Measurements from ENCODE around the gene ACTG2.

The ACTG2 gene

DNA sequence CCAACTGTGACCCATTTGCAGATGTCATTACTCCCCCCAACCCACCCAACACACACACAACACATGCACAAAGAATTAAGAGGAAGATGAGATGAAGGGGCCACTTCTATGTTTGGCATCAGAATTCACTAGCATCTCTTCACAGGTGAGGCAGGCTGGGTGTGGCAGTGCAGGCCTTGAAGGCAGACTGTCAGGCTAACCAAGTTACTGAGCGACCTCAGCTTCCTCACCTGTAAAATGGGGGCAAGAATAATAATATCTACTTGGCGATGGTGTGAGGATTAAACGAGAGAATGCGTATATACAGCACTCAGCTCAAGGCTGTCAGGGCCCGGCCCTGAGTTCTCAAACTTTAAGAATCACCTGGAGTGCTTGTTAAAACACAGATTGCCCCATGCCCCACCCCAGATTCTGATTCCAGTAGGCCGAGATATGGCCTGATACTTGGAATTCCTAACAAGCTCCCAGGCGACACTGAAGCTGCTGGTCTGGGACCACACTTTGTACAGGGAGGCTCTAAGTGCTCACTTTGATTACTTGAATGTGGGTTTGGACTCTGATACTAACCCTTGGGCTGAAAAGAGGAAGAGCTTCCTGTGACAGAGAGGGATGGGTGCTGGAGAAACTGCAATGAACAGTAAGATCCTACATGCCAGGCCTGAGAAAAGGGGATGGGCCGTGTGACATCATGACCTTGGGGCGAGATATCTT, 1.1 kb downstream of the ACTG2 start:
- no peaks in the 10 kb centered on the region for H3K27me3 ChIP-seq (ENCODE audit: insufficient read depth, low read length, poor library complexity, severe bottlenecking)

DNA sequence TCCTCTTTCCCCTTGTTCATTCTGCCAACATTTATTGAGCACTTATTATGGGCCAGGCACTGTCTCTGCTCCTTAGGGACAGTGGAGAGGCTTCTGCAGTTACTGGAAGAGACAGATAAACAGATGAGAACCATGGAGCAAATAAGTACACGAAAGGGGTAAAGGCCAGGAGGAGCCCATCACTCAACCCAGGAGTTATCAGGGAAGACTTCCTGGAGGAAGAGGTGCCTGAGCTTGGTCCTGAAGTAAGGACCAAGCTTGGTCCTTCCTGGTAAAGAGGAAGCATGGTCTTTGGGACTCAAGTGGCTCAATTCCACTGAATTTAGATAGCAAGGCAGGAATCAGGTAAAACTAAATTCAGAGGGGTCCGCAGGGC, 1.7 kb downstream of the ACTG2 start:
- H3K27me3 ChIP-seq (ENCODE audit: insufficient read depth, low read length, poor library complexity, severe bottlenecking): no peaks in the 10 kb centered on the region
- H3F3A ChIP-seq (ENCODE audit: low read depth): peaks cover 4% of the 10 kb centered on the region; the same call in 1 of the 2 replicates
- H3K9me2 ChIP-seq (replicated peaks; ENCODE audit: low read depth, low read length): no peaks in the 10 kb centered on the region
- no peak for TF ChIP-seq EZH2phosphoT487 (IDR thresholded peaks at IDR 0.05; ENCODE audit: borderline replicate concordance)
- TF ChIP-seq, protein P1, sequence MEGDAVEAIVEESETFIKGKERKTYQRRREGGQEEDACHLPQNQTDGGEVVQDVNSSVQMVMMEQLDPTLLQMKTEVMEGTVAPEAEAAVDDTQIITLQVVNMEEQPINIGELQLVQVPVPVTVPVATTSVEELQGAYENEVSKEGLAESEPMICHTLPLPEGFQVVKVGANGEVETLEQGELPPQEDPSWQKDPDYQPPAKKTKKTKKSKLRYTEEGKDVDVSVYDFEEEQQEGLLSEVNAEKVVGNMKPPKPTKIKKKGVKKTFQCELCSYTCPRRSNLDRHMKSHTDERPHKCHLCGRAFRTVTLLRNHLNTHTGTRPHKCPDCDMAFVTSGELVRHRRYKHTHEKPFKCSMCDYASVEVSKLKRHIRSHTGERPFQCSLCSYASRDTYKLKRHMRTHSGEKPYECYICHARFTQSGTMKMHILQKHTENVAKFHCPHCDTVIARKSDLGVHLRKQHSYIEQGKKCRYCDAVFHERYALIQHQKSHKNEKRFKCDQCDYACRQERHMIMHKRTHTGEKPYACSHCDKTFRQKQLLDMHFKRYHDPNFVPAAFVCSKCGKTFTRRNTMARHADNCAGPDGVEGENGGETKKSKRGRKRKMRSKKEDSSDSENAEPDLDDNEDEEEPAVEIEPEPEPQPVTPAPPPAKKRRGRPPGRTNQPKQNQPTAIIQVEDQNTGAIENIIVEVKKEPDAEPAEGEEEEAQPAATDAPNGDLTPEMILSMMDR (conservative IDR thresholded peaks at IDR 0.05; ENCODE audit: low read length): no peak
- H3K36me3 ChIP-seq (ENCODE audit: insufficient read depth, low read length): no peaks in the 10 kb centered on the region
- H3K4me1 ChIP-seq (ENCODE audit: insufficient read depth, low read length, poor library complexity, severe bottlenecking): peaks cover 31% of the 10 kb centered on the region
- H3K9ac ChIP-seq (ENCODE audit: low read depth, low read length, poor library complexity, severe bottlenecking): no peak overlapping the region
- no peak overlapping the region for H2AFZ ChIP-seq (ENCODE audit: low read length)
- no peak overlapping the region for H3K4me2 ChIP-seq (ENCODE audit: low read depth, low read length, poor library complexity, severe bottlenecking)
- H4K20me1 ChIP-seq (ENCODE audit: insufficient read depth, low read length, poor library complexity, severe bottlenecking): no peaks in the 10 kb centered on the region
- H3K79me2 ChIP-seq (ENCODE audit: insufficient read depth, low read length): no peaks in the 10 kb centered on the region
- no peak overlapping the region for H3K4me3 ChIP-seq (ENCODE audit: low read length, poor library complexity, severe bottlenecking)
- no peaks in the 10 kb centered on the region for H3K9me3 ChIP-seq (ENCODE audit: insufficient read depth, low read depth, low read length)

More for the DNA sequence above, 1.1 kb downstream of the ACTG2 start:
- Histone ChIP-seq H3K4me3 (ENCODE audit: low read length, poor library complexity, severe bottlenecking) (no peak overlapping the region), H3K4me1 (ENCODE audit: insufficient read depth, low read length, poor library complexity, severe bottlenecking) (peaks cover 31% of the 10 kb centered on the region), H2AFZ (ENCODE audit: low read length) (no peak overlapping the region), H4K20me1 (ENCODE audit: insufficient read depth, low read length, poor library complexity, severe bottlenecking) (no peaks in the 10 kb centered on the region), H3K9me3 (ENCODE audit: insufficient read depth, low read depth, low read length) (no peaks in the 10 kb centered on the region), H3K79me2 (ENCODE audit: insufficient read depth, low read length) (no peaks in the 10 kb centered on the region), H3F3A (ENCODE audit: low read depth) (peaks cover 4% of the 10 kb centered on the region; the same call in 1 of the 2 replicates), H3K9ac (ENCODE audit: low read depth, low read length, poor library complexity, severe bottlenecking) (no peak overlapping the region), H3K9me2 (replicated peaks; ENCODE audit: low read depth, low read length) (no peaks in the 10 kb centered on the region), H3K4me2 (ENCODE audit: low read depth, low read length, poor library complexity, severe bottlenecking) (no peak overlapping the region), H3K36me3 (ENCODE audit: insufficient read depth, low read length) (no peaks in the 10 kb centered on the region)
- TF ChIP-seq EZH2phosphoT487 (IDR thresholded peaks at IDR 0.05; ENCODE audit: borderline replicate concordance): no peak
- TF ChIP-seq, protein P1 (conservative IDR thresholded peaks at IDR 0.05; ENCODE audit: low read length): no peak

DNA sequence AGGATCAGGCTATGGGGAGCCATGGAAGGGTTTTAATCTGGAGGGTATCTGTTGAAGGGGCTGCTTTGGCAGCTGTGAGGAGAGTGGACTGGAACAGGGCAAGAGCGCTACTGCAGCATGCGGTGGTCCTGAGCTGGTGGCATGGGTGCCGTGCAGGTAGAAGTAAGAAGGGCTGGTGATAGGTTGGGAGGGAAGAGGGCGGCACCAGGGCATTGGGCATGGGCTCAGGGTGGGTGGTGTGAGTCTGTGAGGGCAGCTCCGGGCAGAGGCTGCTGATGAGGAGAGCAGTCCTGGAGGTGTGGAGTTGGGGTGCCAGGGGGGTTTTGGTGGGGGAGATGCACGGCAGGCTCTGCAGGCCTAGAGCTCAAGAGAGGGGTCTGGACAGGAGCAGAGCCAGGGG, 2.1 kb downstream of the ACTG2 start:
- no peak overlapping the region for H3K4me3 ChIP-seq (ENCODE audit: low read length, poor library complexity, severe bottlenecking)

More for the DNA sequence above, 2.1 kb downstream of the ACTG2 start:
- Histone ChIP-seq H3K4me2 (ENCODE audit: low read depth, low read length, poor library complexity, severe bottlenecking) (no peak overlapping the region), H3K4me1 (ENCODE audit: insufficient read depth, low read length, poor library complexity, severe bottlenecking) (peaks cover 31% of the 10 kb centered on the region), H3K9me3 (ENCODE audit: insufficient read depth, low read depth, low read length) (no peaks in the 10 kb centered on the region), H3K9me2 (replicated peaks; ENCODE audit: low read depth, low read length) (no peaks in the 10 kb centered on the region), H3K79me2 (ENCODE audit: insufficient read depth, low read length) (no peaks in the 10 kb centered on the region), H3F3A (ENCODE audit: low read depth) (peaks cover 4% of the 10 kb centered on the region; the same call in 1 of the 2 replicates), H3K27me3 (ENCODE audit: insufficient read depth, low read length, poor library complexity, severe bottlenecking) (no peaks in the 10 kb centered on the region), H4K20me1 (ENCODE audit: insufficient read depth, low read length, poor library complexity, severe bottlenecking) (no peaks in the 10 kb centered on the region), H2AFZ (ENCODE audit: low read length) (no peak overlapping the region), H3K36me3 (ENCODE audit: insufficient read depth, low read length) (no peaks in the 10 kb centered on the region), H3K9ac (ENCODE audit: low read depth, low read length, poor library complexity, severe bottlenecking) (no peak overlapping the region)
- no peak for TF ChIP-seq EZH2phosphoT487 (IDR thresholded peaks at IDR 0.05; ENCODE audit: borderline replicate concordance)
- TF ChIP-seq, protein P1 (conservative IDR thresholded peaks at IDR 0.05; ENCODE audit: low read length): no peak

Data from Loucy (cell line).